ENCODE measurements around the gene VWF.

Gene VWF

GRCh38 chr12:5899675-5900074, 224.8 kb downstream of the VWF start:
- Histone ChIP-seq H3K27ac (no peak overlapping the region), H3K4me3 (no peak overlapping the region)
- TF ChIP-seq CTCF (IDR thresholded peaks at IDR 0.05), result no peak
- no peak for DNase-seq (ENCODE audit: low spot score)

- DNase-seq (ENCODE audit: low spot score), result no peak
- Histone ChIP-seq H3K4me3 (no peak overlapping the region), H3K27ac (no peak overlapping the region)
- TF ChIP-seq CTCF (IDR thresholded peaks at IDR 0.05), result no peak
Observed at GRCh38 chr12:5898874-5899273, 225.6 kb downstream of the VWF start.
